Natural killer cell (primary cell): ENCODE measurements around the gene SLTM. TPM values are rescaled to one million over a fixed set of nuclear protein-coding genes. Genes with fewer than 3 reads are reported as not detected.

Experiments used
- ATAC-seq, 3 donors: fragments of 150-1000 bp in 2 of 3; fragments of 200-7000 bp in 1 of 3; cut with Tn5 transposase; 1 replicate in 1 of 3; 2 replicates in 2 of 3; pipeline ENCODE4 v1.10.0; 2021; ENCODE audit warnings: mild to moderate bottlenecking in 2 of 3, moderate library complexity in 2 of 3
- DNase-seq, 2 donors: peaks; one replicate each; pipeline versions ENCODE4 v3.0.0 to v3.0.0-alpha.2; 2013 to 2021; ENCODE audit warnings: mixed read lengths in 1 of 2
- H3K27ac ChIP-seq: one replicate; pipeline ENCODE4 v1.5.1; 2013; ENCODE audit warnings: mild to moderate bottlenecking, low read length
- H3K27me3 ChIP-seq: one replicate; pipeline ENCODE4 v1.6.1; 2013; ENCODE audit warnings: low read length; ENCODE audit not compliant: control insufficient read depth, insufficient read depth
- H3K36me3 ChIP-seq: one replicate; pipeline ENCODE4 v1.6.1; 2013; ENCODE audit warnings: low read length; ENCODE audit not compliant: control insufficient read depth, insufficient read depth
- H3K4me1 ChIP-seq: one replicate; pipeline ENCODE4 v1.6.1; 2013; ENCODE audit warnings: low read length; ENCODE audit not compliant: control insufficient read depth, insufficient read depth
- H3K4me3 ChIP-seq: one replicate; pipeline ENCODE4 v1.5.1; 2013; ENCODE audit warnings: low read length
- H3K9me3 ChIP-seq: one replicate; pipeline ENCODE4 v1.6.1; 2013; ENCODE audit warnings: low read length; ENCODE audit not compliant: control insufficient read depth, insufficient read depth
- H3K27ac Mint-ChIP-seq, 2 donors: one replicate each; pipeline ENCODE4 v1.8.0; 2022; ENCODE audit warnings: mild to moderate bottlenecking in 2 of 2, mixed read lengths in 2 of 2, moderate library complexity in 1 of 2
- H3K27me3 Mint-ChIP-seq, 2 donors: one replicate each; pipeline ENCODE4 v1.8.0; 2022; ENCODE audit warnings: low read depth in 2 of 2, mixed read lengths in 2 of 2
- H3K36me3 Mint-ChIP-seq: one replicate; pipeline ENCODE4 v1.8.0; 2022; ENCODE audit warnings: mixed read lengths
- H3K4me1 Mint-ChIP-seq, 2 donors: one replicate each; pipeline ENCODE4 v1.8.0; 2022; ENCODE audit warnings: mixed read lengths in 2 of 2
- H3K4me3 Mint-ChIP-seq: one replicate; pipeline ENCODE4 v1.8.0; 2022; ENCODE audit warnings: mild to moderate bottlenecking, moderate library complexity, mixed read lengths
- H3K9me3 Mint-ChIP-seq, 2 donors: one replicate each; pipeline ENCODE4 v1.8.0; 2022; ENCODE audit warnings: mixed read lengths in 2 of 2
- WGBS: methylation state at CpG from one replicate; pipeline ENCODE4 v1.1.7; 2013; ENCODE audit warnings: missing lambda C conversion rate; ENCODE audit not compliant: insufficient coverage; 5-methylcytosine and 5-hydroxymethylcytosine counted together
- intact Hi-C: fragments of 100-400 bp; cut with micrococcal nuclease; formaldehyde crosslinking; loops from one replicate; pipeline ENCODE4 v1.14.2; 2022
- total RNA-seq, 4 donors: library from RNA; stranded (reverse); fragments of 120-200 nt in 1 of 4; gene quantifications; one replicate each; pipeline versions ENCODE4 v1.2.3 to v1.2.4, GENCODE V29; 2013 to 2022
- TF ChIP-seq, protein P1 (sequence below): fragments of 200-600 bp; IDR thresholded peaks from one replicate; pipeline ENCODE4 v1.8.0; 2022; ENCODE audit warnings: antibody characterized with exemption

Gene SLTM
- total RNA-seq, 3 donors from 2014 or later (not counting 1 experiment from before 2014, with no cell fraction given), result 206 to 226 (median 223) TPM

DNA sequence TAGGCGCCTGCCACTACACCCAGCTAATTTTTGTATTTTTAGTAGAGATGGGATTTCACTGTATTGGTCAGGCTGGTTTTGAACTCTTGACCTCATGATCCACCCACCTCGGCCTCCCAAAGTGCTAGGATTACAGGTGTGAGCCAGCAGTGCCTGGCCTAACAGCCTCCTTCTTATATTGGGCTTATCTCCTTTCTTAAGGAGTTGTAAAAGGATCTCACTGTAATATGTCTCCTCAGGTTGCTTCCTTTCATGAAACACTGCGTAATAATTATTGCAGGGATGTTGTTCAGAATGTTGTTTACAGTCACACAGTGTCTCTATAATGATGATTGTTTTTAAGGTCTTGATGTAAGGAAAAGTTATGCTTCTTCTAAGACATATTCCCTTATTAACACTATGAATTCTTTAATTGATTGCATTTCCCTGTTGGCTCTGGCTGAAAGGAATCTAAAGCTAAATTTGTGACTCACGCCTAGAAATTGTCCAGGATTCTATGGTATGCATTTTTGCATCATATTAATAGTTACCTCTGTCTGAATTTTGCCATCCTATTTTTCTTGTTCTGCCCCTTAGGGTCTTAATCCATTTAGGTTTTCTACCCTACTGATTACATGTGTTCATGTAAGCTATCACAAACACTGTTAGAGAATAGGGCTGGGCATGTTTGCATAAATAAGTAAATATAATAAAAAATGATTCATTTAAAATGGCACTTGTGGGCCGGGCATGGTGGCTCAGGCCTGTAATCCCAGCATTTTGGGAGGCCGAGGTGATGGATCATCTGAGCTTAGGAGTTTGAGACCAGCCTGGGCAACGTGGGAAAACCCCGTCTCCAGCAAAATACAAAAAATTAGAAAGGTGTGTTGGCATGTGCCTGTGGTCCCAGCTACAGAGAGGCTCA is 29.4 kb upstream of the SLTM start:
- H3K36me3 ChIP-seq, result no peaks in the 10 kb centered on the region
- H3K9me3 ChIP-seq, result no peaks in the 10 kb centered on the region
- no peak overlapping the region for H3K4me3 ChIP-seq
- WGBS, result 90% methylated on average over 6 of the region's 8 CpGs
- Mint-ChIP-seq H3K4me3 (no peak overlapping the region), H3K27ac (no peak overlapping the region), H3K36me3 (no peaks in the 10 kb centered on the region), H3K27me3 (peaks cover 4 to 8% of the 10 kb centered on the region in 2 donors), H3K9me3 (no peaks in the 10 kb centered on the region), H3K4me1 (no peaks in the 10 kb centered on the region)
- intact Hi-C loops, result no loop called here
- ATAC-seq (no peak), DNase-seq (no peak)
- TF ChIP-seq, protein P1, sequence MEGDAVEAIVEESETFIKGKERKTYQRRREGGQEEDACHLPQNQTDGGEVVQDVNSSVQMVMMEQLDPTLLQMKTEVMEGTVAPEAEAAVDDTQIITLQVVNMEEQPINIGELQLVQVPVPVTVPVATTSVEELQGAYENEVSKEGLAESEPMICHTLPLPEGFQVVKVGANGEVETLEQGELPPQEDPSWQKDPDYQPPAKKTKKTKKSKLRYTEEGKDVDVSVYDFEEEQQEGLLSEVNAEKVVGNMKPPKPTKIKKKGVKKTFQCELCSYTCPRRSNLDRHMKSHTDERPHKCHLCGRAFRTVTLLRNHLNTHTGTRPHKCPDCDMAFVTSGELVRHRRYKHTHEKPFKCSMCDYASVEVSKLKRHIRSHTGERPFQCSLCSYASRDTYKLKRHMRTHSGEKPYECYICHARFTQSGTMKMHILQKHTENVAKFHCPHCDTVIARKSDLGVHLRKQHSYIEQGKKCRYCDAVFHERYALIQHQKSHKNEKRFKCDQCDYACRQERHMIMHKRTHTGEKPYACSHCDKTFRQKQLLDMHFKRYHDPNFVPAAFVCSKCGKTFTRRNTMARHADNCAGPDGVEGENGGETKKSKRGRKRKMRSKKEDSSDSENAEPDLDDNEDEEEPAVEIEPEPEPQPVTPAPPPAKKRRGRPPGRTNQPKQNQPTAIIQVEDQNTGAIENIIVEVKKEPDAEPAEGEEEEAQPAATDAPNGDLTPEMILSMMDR, result no peak
- no peaks in the 10 kb centered on the region for H3K27me3 ChIP-seq
- no peaks in the 10 kb centered on the region for H3K4me1 ChIP-seq
- no peak overlapping the region for H3K27ac ChIP-seq

DNA sequence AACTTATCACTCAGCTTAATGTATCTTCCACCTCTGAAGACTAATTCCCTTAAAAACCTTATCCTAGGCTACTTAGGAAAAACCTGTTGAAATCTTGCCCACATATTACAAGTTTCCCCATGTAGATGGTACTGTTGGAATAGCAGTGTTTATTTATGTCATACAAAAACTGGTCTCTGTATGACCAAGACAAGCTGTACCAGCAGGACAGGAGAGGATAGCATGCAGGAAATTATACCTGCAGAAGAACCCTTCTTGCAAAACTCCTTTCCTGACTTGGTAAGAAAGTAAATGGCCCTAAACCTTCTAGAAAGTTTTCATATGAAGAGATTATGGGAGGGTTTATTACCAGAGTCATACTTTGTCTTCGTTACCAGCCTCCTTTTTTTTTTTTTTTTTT is 28.7 kb upstream of the SLTM start:
- no peak overlapping the region for H3K4me3 ChIP-seq
- no peaks in the 10 kb centered on the region for H3K27me3 ChIP-seq
- no peak overlapping the region for H3K4me3 Mint-ChIP-seq
- H3K9me3 Mint-ChIP-seq, result no peaks in the 10 kb centered on the region
- peaks cover 5% of the 10 kb centered on the region in 2 donors for H3K4me1 Mint-ChIP-seq
- H3K27ac Mint-ChIP-seq, result no peak overlapping the region
- no peak overlapping the region for H3K27ac ChIP-seq
- no peaks in the 10 kb centered on the region for H3K9me3 ChIP-seq
- DNase-seq (no peak), ATAC-seq (no peak)
- intact Hi-C loops, result no loop called here
- WGBS, result no CpG with 5 or more reads among the region's 1 CpG
- H3K36me3 ChIP-seq, result no peaks in the 10 kb centered on the region
- TF ChIP-seq, protein P1, result no peak
- H3K4me1 ChIP-seq, result no peaks in the 10 kb centered on the region
- no peaks in the 10 kb centered on the region for H3K36me3 Mint-ChIP-seq
- peaks cover 3 to 4% of the 10 kb centered on the region in 2 donors for H3K27me3 Mint-ChIP-seq

- peaks cover 5 to 6% of the 10 kb centered on the region in 2 donors for H3K4me1 Mint-ChIP-seq
- DNase-seq, result no peak
- peaks cover 0 to 8% of the 10 kb centered on the region in 2 donors for H3K27me3 Mint-ChIP-seq
- Histone ChIP-seq H3K27me3 (no peaks in the 10 kb centered on the region), H3K4me1 (no peaks in the 10 kb centered on the region), H3K36me3 (no peaks in the 10 kb centered on the region), H3K4me3 (no peak overlapping the region), H3K9me3 (no peaks in the 10 kb centered on the region), H3K27ac (no peak overlapping the region)
- no peak for ATAC-seq
- TF ChIP-seq, protein P1, result no peak
- H3K36me3 Mint-ChIP-seq, result no peaks in the 10 kb centered on the region
- H3K27ac Mint-ChIP-seq, result no peak overlapping the region
- intact Hi-C loops, result no loop called here
- no peak overlapping the region for H3K4me3 Mint-ChIP-seq
- 100% methylated on average over 3 of the region's 4 CpGs for WGBS
- no peaks in the 10 kb centered on the region for H3K9me3 Mint-ChIP-seq
These were observed 25.3 kb upstream of the SLTM start for GRCh38 chr15:58958811-58959210.
